Renal cortical epithelial cell (primary cell): ENCODE results near the gene BET1L. TPM values are rescaled to one million over a fixed set of nuclear protein-coding genes. Genes with fewer than 3 reads are reported as not detected.
"Not testable (repeated sequence)": the region's sequence is repeated elsewhere in the genome, so short reads cannot be mapped to it uniquely, and the experiment has no call there.

Experiments
- DNase-seq: peaks from one replicate; pipeline ENCODE4 v3.0.0-alpha.2; 2011; ENCODE audit warnings: low read depth
- total RNA-seq: library from RNA; depleted of rRNA; stranded (reverse); fragments of >200 nt; gene quantifications from 2 replicates; pipeline ENCODE4 v1.2.3, GENCODE V29; 2014

The BET1L gene, protein sequence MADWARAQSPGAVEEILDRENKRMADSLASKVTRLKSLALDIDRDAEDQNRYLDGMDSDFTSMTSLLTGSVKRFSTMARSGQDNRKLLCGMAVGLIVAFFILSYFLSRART
- total RNA-seq: 18.9 and 23.7 TPM in 2 replicates

DNA sequence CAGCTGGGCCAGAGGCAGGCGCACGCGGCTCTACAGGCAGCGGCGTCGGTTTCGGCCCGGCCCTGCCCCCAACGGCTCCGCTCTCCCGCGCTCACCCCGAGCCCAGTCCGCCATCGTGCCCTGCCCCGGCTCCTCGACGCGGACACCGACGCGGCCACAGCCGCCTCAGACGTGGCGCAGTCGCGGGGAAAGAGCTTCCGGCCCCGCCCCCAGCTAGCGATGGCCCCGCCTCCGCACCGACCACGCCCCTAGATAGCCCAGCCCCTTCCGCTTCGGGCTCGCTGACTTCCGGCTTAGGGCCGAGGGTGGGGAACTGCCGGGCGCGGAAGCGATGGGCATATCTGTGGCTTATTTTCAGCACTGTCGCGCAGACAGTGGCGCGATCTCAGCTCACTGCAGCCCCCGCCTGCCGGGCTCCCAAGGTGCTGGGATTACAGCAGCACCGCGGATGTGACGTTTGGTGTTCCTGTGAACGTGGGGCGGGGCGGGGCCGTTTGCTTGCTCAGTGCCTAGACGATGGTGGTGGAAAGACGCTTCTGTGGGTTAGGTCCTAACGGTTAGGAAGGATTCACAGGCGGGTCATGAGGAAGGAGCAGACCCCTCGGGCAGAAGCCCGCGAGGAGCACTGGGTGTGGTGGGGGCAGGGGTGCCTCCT lies at the start of gene BET1L, which contains the start of gene RIC8A:
BET1L (minus strand) TSS at position 192 of the 655 bp plus-strand sequence; CDS start at position 114, 78 bp downstream.
RIC8A (plus strand) TSS at position 501 of the 655 bp plus-strand sequence. CDS start 1,147 bp downstream, outside the sequence.
- peak; percentile 96 for DNase-seq

DNA sequence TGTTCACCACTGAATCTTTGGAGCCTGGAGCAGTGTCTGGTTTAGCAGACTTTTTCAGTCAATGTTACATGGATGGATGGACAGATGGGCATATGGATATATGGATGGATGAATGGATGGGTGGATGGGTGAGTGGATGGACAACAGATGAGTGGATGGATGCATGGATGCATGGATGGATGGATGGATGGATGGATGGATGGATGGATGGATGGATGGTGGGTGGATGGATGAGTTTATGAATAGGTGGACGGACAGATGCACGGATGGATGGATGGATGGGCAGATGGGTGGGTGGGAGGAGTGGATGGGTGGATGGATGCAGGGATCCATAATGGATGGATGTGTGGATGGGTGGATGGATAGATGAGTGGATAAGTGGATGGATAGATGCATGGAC lies 48.6 kb upstream of the BET1L start:
- DNase-seq: no peak

DNA sequence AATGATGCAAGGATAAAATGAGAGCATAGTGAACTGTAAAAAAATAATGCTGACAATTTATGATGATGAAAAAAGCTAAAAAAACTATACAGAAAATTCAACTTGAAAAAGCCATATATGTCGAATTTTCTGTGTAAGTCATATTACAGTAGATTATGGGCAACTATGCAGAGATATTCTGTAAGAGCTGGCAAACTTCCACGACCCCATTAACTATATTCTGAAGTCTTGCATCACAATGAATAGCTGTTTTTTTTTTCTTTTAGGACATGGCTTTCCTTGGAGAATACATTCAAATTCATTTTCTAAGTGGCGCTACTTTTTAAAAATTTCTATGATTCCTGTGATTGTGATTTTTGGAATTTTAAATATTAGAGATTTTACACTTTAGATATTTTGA lies 48.0 kb upstream of the BET1L start:
- no peak for DNase-seq

DNA sequence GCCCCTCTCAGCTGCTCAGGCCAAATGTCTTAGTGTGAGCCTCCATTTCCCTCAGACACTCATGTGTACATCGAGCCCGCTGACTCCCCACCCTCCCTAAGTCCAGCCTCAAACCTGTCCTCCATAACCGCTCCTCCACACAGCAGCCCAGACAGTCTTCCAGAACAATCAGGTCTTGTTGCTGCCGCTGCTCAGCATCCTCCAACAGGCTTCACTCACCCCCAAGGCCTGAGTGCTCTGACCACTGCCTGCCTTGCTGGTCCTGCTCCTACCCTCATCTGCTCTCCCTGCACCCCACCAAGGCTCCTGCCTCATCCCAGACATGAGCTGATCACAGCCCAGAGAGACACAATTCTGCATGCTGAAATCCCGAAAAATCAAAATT lies 46.7 kb upstream of the BET1L start:
- DNase-seq: no peak

DNA sequence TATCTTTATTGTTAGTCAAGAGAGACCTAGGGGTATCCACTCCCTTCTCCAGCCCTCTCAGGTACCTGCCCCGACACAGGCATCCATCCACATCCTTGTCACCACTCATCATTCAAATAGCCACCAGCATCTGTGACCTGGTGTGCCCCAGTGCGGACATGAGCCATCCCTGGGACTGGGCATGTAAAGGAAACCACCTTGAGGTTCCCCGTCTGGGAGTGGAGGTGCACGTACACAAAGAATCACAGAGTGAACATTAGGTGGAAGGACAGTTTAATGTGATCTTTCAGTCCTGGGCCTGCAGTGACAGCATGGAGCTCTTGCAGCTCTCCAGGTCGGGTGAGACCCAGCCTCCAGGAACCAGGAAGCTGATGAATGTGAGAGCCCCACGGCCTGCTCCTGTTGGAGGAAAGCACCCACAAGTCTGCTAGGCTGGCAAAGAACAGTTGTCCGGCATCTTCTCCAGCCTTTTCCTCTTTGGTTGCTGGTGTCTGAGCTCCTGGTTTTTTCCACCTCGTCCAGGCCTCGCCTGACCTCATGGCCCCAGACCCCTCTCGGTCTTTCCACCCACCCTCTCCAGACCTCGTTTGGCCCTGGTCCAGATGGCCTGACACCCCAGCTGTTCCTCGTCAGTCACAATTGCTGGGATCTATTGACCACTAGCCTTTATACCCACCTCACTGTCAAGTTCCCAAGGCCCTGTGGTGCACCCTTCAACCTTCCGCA lies 46.1 kb upstream of the BET1L start:
- no peak for DNase-seq

DNA sequence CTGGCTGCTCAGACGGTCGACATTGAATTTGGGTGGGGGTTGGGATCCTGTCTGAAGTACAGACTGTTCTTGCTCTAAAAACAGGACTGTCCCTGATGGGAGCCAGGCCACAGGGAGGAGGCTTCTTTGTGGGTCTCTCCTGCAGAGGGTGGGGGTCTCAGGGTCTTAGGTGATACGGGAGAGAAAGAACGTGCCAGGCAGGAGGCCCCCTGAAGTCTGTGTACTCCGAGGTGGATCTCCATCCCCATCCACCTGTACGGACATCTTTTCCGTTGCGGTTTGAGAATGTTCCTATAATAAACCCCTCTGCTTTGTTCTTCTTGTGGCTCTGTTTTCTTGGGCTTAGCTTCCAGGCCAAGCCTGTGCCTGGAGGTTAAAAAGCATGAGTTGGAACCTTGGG lies 45.5 kb upstream of the BET1L start:
- DNase-seq: no peak

DNA sequence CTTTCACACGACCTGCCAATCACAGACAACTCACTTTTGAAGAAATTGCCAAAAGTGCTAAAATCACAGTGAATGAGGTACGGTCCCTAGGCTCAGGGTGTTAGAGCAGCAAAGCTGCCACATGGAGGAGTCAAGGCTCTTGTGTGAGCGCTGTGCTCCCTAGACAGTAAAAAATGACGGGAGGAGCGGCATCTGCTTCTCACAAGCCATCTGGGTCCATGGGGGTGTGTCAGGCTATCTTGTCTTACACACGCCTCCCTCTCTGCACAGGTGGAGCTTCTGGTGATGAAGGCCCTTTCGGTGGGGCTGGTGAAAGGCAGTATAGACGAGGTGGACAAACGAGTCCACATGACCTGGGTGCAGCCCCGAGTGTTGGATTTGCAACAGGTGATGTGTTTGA lies 44.4 kb upstream of the BET1L start:
- DNase-seq: no peak

DNA sequence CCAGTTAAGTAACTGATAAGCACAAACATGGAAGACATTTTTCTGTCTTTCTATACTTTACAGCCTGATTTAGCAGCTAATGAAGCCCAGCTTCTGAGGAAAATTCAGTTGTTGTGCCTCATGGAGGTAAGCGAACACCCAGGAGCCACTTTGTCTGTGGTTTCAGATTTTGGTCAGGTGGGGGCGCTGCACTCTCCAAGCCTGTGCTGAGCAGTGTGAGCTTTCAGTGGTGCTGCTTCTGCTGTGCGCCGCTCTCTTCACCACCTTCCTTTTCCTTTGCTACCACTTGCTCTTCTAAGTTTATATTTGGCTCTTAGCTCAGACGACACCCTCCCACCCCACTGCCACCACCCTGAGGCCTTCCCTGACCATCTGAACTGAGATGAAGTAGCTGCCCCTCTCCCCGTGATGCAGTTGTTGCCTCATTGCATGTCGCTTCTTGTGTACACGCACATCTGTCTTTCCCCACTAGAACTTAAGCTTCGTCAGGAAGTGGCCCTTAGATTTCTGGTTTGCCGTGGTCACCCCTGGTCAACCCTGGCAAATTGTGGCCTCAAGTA lies 43.6 kb upstream of the BET1L start:
- peak; percentile 36 for DNase-seq

DNA sequence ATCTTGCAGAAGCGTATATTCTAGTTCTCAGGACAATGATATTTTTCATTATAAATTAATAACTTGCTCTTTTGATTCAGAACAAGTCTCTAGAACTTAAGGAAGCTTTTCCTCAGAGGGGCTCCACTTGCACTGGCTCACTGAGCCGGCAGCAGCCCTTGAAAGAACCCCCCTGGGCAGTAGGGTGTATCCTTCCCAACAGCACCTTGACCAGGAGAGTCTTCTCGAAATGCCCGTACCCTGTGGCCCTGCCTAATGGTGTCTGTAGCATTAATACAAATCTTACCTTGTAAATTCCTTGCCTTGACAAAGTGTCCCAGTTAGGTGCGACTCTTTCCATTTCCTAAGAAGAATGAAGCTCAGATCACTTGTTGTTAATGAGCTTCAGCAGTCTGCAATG lies 43.1 kb upstream of the BET1L start:
- no peak for DNase-seq

DNA sequence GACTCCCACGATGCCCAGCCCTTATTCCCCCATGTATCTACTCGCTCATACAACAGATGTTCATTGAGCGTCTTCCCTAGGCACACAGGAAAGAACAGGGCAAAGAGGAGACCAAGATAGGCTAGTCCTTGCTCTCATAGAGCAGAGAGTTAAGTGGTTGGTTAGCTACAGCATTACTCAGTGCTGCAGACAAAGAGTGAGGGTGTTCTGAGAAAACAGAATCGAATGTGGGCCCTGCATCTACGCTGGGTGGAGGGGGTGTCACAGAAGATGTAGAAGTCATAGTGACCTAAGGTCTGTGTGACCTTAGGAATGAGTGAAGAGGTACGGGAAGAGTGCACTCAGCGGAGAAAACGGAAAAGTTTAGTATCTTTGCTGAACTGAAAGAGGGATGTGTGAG lies 41.9 kb upstream of the BET1L start:
- DNase-seq: no peak

DNA sequence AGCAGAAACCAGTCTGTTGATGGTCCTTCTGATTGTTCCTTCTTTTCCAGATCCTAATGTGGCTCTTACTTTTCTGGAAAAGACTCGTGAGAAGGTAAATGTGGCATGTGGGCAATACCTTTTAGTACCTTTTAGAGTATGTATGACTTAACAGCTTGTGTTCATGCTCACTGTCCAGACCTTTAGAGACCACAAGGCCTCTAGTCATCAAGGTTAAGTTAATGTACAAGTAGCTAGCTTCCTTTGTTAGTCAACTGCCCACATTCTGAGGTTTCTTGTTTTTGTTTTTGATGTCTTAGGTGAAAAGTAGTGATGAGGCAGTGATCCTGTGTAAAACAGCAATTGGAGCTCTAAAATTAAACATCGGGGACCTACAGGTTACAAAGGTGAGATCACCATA lies 37.2 kb upstream of the BET1L start:
- DNase-seq: peak; percentile 75

DNA sequence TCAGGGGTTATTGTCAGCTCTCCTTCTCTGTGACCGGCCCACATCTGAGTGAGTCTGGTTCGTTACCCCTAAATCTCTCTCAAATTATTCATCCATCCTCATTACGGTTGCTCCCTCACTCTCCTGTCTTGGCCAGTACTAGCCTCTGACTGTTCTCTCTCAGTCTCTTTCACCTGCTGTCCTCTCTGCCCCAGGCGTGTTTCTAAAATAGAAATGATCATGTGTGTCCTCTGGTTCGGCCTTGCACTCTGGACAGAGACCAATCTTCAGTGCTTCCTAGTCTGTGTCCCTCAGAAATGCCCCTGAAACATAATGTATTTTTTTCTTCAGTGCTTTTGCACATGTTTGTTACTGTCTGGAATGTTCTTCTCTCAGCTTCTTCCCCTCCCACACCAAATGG lies 34.4 kb upstream of the BET1L start:
- DNase-seq: no peak

DNA sequence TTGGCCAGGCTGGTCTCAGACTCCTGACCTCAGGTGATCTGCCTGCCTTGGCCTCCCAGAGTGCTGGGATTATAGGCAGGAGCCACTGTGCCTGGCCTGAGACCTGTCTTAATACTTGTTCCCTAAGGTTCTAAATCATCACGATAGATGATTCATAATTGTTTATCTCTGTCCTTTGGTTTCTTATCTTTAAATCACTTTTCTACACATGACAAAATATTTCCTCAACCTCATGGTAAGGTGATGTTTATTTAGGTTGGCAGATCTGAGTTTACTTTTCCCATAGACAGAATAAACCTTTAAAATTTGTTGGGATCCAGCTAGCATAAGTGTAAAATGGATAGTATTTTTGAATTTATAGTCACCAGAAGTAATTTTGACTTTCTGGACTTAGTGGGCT lies 33.1 kb upstream of the BET1L start:
- no peak for DNase-seq

DNA sequence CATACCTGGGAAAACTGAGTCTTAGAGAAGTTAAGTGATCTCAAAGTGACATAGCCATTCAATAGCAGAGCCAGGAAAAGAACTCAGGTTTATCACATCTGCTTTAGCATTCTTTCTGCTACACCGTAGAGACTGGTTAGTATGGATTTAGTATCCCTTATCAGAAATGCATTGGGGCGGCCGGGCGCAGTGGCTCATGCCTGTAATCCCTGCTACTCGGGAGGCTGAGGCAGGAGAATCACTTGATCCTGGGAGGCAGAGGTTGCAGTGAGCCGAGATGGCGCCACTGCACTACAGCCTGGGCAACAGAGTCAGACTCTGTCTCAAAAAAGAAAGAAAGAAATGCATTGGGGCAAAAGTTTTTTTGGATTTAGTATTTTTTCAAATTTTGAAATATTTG lies 31.1 kb upstream of the BET1L start:
- not testable (repeated sequence) for DNase-seq

DNA sequence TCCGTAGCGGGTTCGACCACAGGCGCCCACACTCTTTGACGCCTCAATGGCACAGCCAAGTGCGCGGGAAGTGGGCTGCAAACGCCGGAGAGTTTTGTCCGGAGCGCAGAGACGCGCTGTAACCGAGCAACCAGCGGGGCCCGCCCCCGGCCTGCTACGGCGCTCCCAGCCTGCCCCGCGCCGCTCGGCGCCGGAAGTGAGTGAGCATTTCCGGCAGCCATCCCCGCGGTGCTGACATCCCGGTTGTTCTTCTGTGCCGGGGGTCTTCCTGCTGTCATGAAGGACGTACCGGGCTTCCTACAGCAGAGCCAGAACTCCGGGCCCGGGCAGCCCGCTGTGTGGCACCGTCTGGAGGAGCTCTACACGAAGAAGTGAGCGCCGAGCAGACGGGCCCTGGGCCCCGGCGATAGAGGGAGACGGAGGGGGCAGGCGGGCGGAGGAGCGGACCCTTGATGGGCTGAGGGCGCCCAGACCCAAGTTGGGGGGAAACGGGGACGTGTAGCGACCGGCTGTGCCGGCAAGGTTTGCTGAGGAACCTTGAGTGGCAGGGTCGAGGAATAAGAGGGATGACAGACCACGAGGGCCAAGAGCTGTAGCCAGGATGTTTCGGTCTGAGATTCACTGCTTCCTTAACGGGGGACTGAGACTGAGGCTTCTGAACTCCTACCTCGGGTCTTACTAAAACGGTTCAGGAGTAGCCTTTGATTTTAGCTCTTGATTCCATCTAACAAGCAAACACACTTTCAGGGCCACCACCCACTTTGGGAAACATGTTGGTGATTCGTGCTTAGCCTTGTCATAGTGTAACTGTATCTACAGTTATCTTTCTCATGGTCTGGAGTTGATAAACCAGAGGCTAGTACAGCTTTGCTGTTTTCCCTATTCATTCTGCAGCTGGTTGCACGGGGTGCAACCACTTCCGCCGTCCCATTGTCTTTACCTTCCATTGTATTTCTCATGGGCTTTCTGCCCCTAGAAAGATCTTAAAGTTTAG lies 29.9 kb upstream of the BET1L start, which contains the start of gene PSMD13:
PSMD13 (plus strand) TSS at position 203 of the 994 bp plus-strand sequence; CDS start at position 277, 74 bp downstream.
- DNase-seq: peak; percentile 58

DNA sequence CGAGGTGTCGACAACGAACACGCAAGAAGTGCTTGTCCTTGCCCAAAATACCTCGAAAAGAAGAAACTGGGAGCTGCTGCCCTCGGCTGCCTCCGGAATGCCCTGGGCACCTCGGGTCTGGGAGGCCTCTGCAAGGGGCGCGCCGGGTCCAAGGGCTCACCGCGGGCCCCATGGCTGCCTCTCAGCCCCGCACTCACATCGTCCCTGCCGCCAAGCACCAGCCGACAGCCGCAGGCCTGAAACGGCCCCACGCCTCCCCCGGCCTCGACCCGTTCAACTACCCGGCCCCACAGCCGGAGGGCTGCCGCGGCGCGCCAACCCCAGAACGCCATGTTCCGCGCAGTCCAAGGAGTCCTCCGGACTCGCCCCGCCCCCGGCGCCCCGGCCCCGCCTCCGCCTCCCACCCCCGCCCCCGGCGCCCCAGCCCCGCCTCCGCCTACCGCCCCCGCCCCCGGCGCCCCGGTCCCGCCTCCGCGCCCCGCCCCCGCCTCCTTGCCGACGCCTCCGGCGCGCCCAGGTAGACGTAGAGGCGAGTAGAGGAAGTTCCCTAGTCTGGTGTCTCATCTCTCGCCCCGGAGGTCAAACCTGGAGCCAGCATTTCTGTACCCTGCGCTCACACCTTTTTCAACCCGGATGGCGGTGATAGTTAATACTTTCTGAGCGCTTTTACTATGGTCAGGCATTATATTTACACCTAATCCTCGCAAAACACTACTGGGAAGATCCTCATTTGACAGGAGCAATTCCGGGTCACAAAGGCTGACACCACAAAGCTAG lies 29.0 kb upstream of the BET1L start, which contains the start of gene SIRT3:
SIRT3 (minus strand) TSS at position 346 of the 777 bp plus-strand sequence; CDS start at position 332, 14 bp downstream.
- DNase-seq: peak; percentile 66

DNA sequence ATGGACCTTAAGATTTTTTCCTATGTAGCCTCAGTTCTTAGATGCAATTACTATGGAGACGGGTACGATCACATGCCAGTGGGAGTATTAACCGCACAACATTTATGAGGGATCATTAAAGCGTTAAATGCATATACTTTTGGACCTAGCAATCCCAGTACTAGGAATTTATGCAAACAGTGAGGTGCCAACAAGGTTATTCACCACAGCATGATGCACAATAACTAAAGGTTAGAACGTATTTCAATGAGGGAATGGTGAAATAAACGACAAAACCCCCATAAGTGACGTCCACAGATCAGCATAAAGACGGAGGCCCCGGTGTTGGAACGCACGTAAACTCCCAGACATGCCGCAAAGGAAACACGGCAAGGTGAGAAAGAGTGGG lies 28.4 kb upstream of the BET1L start:
- peak; percentile 29 for DNase-seq

DNA sequence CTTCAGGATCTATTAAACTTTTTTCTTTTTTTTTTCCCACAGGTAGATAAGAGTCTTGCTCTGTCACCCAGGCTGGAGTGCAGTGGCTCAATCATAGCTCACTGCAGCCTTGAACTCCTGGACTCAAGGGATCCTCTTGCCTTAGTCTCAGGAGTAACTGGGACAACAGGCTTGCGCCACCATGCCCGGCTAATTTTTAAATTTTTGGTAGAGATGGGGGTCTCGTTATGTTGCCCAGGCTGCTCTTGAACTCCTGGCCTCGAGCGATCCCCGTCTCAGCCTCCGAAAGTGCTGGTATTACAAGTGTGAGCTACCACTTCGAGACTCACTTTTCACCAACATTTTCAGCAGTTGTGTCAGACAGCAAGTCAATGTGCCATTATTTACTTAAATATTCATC lies 28.0 kb upstream of the BET1L start:
- no peak for DNase-seq

DNA sequence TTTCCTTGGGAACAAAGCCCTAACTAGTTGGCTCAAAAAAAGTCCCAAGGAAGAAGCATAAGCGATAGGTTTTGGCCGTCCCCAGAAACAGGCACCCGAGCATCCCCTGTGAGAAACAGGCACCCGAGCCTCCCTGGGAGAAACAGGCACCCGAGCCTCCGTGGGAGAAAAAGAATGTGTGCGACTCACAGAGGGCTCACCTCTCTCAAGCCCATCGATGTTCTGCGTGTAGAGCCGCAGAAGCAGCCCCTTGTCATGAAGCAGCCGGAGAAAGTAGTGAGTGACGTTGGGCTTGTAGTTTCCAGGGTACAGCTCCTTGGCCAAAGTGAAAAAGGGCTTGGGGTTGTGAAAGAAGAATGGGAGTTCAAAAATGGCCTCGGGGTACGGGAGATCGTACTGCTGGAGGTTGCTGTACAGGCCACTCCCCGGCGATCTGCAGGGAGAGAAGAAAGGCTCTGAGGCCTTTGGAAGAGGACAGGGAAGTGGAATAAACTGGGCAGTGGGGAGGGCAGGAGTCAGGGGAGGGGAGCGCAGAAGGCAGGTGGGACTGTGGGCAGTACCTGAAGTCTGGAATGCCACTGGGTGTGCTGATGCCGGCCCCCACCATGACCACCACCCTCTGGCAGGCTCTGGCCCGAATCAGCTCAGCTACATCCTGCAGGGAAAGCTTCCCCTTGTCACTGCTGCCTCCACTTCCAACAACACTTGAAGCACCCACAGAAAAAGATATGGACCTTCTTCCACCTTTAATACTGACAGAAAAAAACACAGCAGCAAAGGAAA lies 25.8 kb upstream of the BET1L start:
- DNase-seq: no peak

DNA sequence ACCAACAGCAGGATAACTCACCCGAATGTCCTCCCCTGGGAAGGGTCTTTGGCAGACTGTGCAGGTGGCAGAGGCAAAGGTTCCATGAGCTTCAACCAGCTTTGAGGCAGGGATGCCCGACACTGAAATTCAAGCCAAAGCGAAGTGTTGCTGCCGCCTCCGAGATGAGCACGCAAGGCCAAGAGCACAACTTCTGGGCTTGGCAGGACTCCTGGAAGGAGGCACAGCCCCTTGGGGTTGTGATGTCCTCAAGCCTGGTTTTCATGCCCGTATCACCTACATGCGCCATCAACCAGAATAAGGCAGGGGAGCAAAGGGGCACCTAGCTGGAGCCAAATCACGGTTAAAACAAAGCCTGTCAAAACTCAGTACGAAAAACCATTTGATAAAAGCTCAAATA lies 23.2 kb upstream of the BET1L start:
- no peak for DNase-seq
